IPS DF 6.9 (cell line): ENCODE results near the gene DYNC1I1.

Experiments used
- DNase-seq: peaks from one replicate; pipeline ENCODE4 v3.0.0-alpha.2; 2013; ENCODE audit warnings: low read depth, low spot score
- H3K27ac ChIP-seq: one replicate; pipeline ENCODE4 v1.5.1; 2013; ENCODE audit warnings: low read length, control low read depth
- H3K27me3 ChIP-seq: 2 replicates; pipeline ENCODE4 v1.6.1; 2013; ENCODE audit warnings: mild to moderate bottlenecking, low read length; ENCODE audit not compliant: control insufficient read depth, insufficient read depth
- H3K36me3 ChIP-seq: 2 replicates; pipeline ENCODE4 v1.6.1; 2013; ENCODE audit warnings: low read length; ENCODE audit not compliant: control insufficient read depth, insufficient read depth
- H3K4me1 ChIP-seq: 2 replicates; pipeline ENCODE4 v1.6.1; 2013; ENCODE audit warnings: low read length; ENCODE audit not compliant: control insufficient read depth, insufficient read depth
- H3K4me3 ChIP-seq: 2 replicates; pipeline ENCODE4 v1.5.1; 2013; ENCODE audit warnings: mild to moderate bottlenecking, low read length
- H3K9me3 ChIP-seq: 2 replicates; pipeline ENCODE4 v1.6.1; 2013; ENCODE audit warnings: low read length, inconsistent platforms; ENCODE audit not compliant: control insufficient read depth, insufficient read depth
- WGBS: extraction: QIAGEN DNeasy Blood & Tissue Kit; methylation state at CpG from one replicate; pipeline ENCODE4 v1.1.7; 2013; ENCODE audit warnings: mixed read lengths, missing lambda C conversion rate; ENCODE audit not compliant: insufficient read length, insufficient coverage; 5-methylcytosine and 5-hydroxymethylcytosine counted together

DYNC1I1 gene

DNA sequence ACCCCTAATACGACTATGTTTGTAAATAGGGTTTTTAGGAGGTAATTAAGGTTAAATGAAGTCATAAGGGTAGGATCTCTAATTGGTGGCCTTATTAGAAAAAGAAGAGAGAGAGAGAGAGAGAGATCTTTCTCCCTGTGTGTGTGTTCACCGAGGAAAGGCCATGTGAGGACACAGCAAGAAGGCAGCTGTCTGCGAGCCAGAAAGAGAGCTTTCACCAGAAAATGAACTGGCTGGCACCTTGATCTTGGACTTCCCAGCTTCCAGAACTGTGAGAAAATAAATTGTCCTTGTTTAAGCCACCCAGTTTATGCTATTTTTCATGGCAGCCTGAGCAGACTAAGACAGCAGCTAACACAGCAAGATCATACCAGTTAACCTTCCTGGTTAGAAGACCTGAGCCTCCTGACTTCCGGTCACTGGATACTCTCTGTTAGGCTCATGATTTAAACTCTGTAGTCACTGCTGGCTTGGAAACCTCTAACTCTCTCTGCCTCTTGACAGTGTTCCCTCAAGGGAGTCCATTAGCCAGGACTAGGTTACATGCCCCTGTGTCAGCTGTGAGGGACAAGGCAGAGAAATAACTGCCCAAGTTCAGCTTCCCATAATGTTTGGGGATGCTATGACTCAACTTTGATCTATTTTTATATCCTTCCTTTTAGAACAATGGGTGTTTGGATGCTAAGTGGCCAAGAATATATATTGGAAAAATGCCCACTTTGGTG lies 102.3 kb downstream of the DYNC1I1 start:
- DNase-seq: no peak
- no CpG with 5 or more reads among the region's 4 CpGs for WGBS
- Histone ChIP-seq H3K27me3 (no peaks in the 10 kb centered on the region), H3K4me3 (no peak overlapping the region), H3K4me1 (no peaks in the 10 kb centered on the region), H3K9me3 (no peaks in the 10 kb centered on the region), H3K36me3 (no peaks in the 10 kb centered on the region), H3K27ac (no peak overlapping the region)

DNA sequence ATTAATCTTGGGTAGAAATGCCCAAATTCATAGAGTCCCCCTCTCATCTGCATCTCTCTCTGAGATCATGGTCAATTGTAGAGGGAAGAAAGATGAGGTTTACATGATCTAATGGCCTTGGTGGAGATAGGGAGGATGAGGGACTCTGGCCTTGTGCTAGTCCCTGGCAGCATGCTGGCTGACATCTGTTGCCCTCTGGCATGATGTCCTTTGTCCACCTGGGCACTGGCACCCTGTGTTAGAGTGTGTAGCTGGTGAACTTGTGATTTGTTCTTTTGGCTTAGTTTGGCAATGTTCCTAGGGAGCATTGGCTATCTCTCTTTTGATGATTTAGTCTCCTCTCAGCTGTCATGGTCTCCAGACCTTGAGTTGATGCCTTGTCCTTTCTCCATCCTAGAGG lies 103.2 kb downstream of the DYNC1I1 start:
- DNase-seq: no peak
- H3K4me1 ChIP-seq: no peaks in the 10 kb centered on the region
- no peaks in the 10 kb centered on the region for H3K36me3 ChIP-seq

DNA sequence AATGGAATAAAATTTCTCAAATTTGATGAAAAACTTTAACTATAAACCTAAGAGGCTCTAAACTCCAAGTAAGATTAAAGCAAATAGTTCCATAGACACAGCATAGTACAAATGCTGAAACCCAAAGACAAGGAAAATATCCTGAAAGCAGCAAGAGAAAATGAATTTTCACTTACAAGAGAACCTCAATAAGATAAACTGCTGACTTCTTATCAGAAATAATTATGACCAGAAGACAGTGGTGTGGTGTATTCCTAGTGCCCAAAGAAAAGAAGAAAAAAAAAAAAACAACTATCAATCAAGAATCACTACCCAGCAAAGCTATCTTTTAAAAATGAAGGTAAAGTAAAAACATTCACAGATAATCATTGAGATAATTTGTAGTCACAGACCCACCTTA lies 106.3 kb downstream of the DYNC1I1 start:
- Histone ChIP-seq H3K4me3 (no peak overlapping the region), H3K9me3 (no peaks in the 10 kb centered on the region; the same call in 1 of the 2 replicates), H3K4me1 (no peaks in the 10 kb centered on the region)

More for the DNA sequence above, 103.2 kb downstream of the DYNC1I1 start:
- no peak overlapping the region for H3K4me3 ChIP-seq
- H3K27me3 ChIP-seq: no peaks in the 10 kb centered on the region
- H3K27ac ChIP-seq: no peak overlapping the region
- H3K9me3 ChIP-seq: no peaks in the 10 kb centered on the region; the same call in 1 of the 2 replicates

DNA sequence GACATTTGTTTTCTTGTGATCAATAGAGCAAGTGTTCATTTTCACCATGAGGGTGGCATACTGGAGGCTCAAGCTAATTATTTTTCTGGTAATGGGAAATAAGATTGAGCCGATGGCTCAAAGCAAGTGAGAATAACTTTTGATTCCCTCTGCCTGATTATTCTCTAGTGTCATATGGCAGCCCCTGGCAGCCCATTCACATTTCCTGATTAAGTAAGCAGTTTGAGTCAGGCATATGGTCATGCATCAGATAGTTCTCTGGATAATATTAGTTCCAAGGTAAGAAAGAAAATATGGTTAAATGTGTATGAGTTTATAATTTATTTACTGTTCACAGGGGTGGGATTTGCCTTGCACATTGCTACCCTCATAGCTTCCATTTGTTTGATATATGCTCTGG lies 109.2 kb downstream of the DYNC1I1 start:
- no peak for DNase-seq
- WGBS: no CpG with 5 or more reads among the region's 1 CpG
- H3K27me3 ChIP-seq: no peaks in the 10 kb centered on the region
- no peaks in the 10 kb centered on the region for H3K36me3 ChIP-seq
- H3K4me1 ChIP-seq: no peaks in the 10 kb centered on the region
- H3K27ac ChIP-seq: no peak overlapping the region
- no peak overlapping the region for H3K4me3 ChIP-seq
- no peaks in the 10 kb centered on the region; the same call in 1 of the 2 replicates for H3K9me3 ChIP-seq

More for the DNA sequence above, 106.3 kb downstream of the DYNC1I1 start:
- no peak for DNase-seq
- Histone ChIP-seq H3K27me3 (no peaks in the 10 kb centered on the region), H3K36me3 (no peaks in the 10 kb centered on the region), H3K27ac (no peak overlapping the region)

DNA sequence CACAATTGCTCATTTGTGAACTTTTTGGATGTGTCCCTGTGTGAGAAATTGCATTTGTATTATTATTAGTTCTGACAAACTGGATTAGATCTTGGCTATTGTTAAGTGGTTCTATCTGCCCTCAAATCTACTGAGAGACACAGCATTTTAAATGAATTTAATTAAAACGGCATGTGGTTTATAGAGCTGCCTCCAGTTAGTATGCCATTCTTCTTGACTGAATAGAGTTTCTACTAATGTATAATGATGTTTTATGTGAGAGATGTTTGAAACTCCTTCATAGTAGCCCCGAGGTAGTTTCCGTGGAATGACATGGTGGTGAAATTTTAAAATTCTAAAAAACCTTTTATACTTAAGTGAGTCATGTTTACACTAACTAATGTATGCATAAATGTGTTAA lies 110.9 kb downstream of the DYNC1I1 start:
- no peaks in the 10 kb centered on the region for H3K36me3 ChIP-seq
- no peak for DNase-seq
- H3K9me3 ChIP-seq: no peaks in the 10 kb centered on the region; the same call in 1 of the 2 replicates
- no peak overlapping the region for H3K4me3 ChIP-seq
- no CpG with 5 or more reads among the region's 3 CpGs for WGBS
- H3K4me1 ChIP-seq: no peaks in the 10 kb centered on the region
- H3K27me3 ChIP-seq: no peaks in the 10 kb centered on the region
- H3K27ac ChIP-seq: no peak overlapping the region

DNA sequence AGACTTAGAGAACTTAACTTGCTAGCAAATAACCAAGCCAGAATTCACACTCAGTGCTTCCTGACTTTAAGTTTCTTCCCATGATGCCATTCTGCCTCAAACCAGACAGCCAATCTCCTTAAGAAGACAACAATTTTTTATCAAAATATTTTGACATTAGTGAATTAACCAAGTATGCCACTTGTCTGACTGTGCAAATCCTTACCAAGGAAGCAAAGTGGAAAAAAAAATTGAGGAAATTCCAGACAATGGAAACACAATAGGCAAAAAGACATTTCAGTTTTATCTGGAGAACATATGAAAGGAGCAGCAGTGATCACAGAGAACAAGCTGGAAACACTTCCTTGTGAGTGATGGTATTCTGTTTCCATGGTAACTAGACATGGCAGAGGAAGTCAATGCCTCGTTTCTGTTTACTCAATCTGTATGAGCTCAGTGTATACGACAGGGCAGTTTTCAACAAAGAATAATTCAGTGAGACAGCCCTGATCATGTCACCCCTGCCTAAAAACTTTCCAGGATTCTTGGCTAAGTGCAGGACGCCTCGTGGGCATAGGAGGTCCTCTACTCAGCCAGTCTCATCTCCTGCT lies 114.2 kb downstream of the DYNC1I1 start:
- Histone ChIP-seq H3K4me1 (no peaks in the 10 kb centered on the region), H3K9me3 (no peaks in the 10 kb centered on the region), H3K4me3 (no peak overlapping the region), H3K27me3 (no peaks in the 10 kb centered on the region), H3K36me3 (no peaks in the 10 kb centered on the region), H3K27ac (no peak overlapping the region)
- DNase-seq: no peak
- no CpG with 5 or more reads among the region's 4 CpGs for WGBS

DNA sequence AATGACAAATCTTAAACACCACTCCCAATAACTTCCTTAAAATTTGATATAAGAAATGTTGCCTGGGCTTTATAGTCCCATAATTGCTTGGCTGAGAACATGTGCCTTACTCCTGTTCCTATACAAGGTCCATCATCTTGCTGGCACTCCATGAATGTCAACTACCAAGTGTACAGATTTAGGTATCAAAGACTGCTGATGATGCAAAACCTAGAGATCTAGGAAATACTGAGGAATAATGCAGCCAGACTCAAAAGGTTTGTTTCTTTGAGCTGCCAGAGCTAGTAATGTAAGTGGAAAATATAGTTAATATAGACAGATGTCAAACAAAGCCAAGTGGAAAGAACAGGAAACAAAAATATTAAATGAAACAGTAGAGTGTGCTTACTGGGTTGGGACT lies 121.1 kb downstream of the DYNC1I1 start:
- DNase-seq: no peak
- no peak overlapping the region for H3K27ac ChIP-seq
- no peaks in the 10 kb centered on the region for H3K9me3 ChIP-seq
- H3K36me3 ChIP-seq: no peaks in the 10 kb centered on the region
- no peaks in the 10 kb centered on the region for H3K4me1 ChIP-seq
- no peak overlapping the region for H3K4me3 ChIP-seq
- no peaks in the 10 kb centered on the region for H3K27me3 ChIP-seq

DNA sequence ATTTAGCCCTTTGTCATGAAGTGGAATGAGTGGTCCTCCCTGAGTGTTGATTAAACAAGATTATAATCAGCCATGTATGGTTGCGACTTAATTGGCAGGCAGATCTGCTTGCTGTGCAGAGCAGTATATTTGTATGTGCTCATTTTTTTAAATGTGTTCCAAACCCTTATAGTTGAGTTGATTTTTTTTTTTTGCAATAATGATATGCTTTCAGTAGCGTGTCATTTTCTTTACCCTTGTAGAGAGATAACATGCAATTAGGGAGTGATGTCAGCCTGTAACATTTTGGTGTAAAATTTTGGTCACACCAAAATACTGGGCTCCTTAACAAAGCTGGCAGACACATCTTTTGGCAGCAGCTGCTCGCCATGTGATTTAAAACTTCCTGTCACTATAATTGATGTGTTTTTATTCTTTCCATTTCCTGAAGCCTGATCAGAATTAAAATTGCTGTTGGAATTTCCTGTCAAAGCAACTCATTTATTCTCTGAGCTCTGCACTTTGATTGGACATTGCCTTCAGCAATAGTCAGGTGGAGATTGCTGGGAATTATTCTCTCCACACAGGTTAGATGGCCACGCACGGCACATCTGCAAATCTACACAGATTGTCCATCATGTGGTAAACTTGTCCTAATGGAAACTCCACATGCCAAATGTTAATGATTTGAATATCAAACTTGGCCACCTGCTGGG lies 125.3 kb downstream of the DYNC1I1 start:
- Histone ChIP-seq H3K4me1 (no peaks in the 10 kb centered on the region), H3K36me3 (no peaks in the 10 kb centered on the region), H3K27ac (no peak overlapping the region), H3K4me3 (no peak overlapping the region), H3K9me3 (no peaks in the 10 kb centered on the region), H3K27me3 (no peaks in the 10 kb centered on the region)
- no CpG with 5 or more reads among the region's 5 CpGs for WGBS
- DNase-seq: no peak

DNA sequence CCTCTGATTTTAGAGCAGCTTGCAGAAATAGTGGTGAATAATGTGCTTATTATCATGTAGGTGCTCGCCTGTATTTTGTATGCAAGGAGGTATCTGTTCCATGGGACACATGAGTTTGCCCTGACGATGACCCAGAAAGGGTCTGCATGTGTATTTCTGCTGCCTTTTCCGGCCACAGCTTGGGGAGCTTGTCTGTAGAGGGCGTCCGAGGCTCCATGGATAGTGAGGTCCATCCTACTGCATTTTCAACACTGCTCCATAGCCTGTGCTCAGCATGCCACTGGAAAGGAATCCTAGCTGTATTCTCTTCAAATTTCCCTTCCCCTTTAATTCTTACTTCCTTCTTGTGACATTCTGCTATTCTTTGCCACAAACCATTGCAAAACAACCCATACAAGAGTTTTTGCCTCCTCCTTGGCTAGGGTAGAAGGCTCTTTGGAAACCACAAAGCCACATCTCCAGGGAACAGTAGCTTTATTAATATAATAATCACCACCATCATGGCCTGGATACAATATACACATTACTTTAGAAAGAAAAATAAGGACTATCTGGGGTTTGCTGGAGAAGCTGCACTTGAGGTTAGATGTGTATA lies 127.7 kb downstream of the DYNC1I1 start:
- peak; percentile 22 for DNase-seq
- no peak overlapping the region for H3K27ac ChIP-seq
- no peaks in the 10 kb centered on the region for H3K9me3 ChIP-seq
- no peaks in the 10 kb centered on the region for H3K27me3 ChIP-seq
- H3K4me1 ChIP-seq: no peaks in the 10 kb centered on the region
- H3K4me3 ChIP-seq: no peak overlapping the region
- WGBS: no CpG with 5 or more reads among the region's 5 CpGs
- H3K36me3 ChIP-seq: no peaks in the 10 kb centered on the region

DNA sequence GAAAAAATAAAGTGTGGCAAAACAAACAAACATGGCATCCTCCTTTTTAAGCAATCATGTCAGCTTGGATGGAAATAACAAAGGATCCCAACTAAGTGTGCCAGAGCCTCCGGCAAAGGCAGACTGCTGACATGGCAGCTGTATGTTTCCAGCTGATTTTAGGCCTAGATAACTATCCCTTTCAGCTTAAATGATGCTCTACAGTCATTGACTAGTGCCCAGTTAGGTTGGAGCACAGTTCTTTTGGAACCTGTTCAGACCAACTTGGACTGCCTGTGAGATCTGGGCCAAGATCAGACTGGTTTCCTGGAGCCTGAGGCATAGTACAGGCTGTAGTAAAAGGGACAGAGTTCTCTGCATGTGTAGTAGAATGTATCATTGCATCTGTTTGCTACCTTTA lies 128.7 kb downstream of the DYNC1I1 start:
- no peak overlapping the region for H3K27ac ChIP-seq
- no peak for DNase-seq
- no peaks in the 10 kb centered on the region for H3K27me3 ChIP-seq
- no peak overlapping the region for H3K4me3 ChIP-seq
- H3K36me3 ChIP-seq: no peaks in the 10 kb centered on the region
- no CpG with 5 or more reads among the region's 1 CpG for WGBS
- H3K4me1 ChIP-seq: no peaks in the 10 kb centered on the region
- no peaks in the 10 kb centered on the region for H3K9me3 ChIP-seq
